GM19328 (cell line): ENCODE results near the gene MS4A7.
"Not testable (repeated sequence)": the region's sequence is repeated elsewhere in the genome, so short reads cannot be mapped to it uniquely, and the experiment has no call there.

ENCODE experiments used
- ATAC-seq: cut with Tn5 transposase; IDR thresholded peaks from one replicate; pipeline ENCODE4 v1.9.1; 2021; ENCODE audit warnings: mild to moderate bottlenecking, moderate library complexity; ENCODE audit not compliant: unreplicated experiment

Gene MS4A7

GRCh38 chr11:60378354-60378753 is at the start of gene MS4A7:
TSS of gene MS4A7 (plus strand) at chr11:60378532. CDS start at chr11:60383142, 4,610 bp downstream.
- peak; percentile 93 for ATAC-seq

DNA sequence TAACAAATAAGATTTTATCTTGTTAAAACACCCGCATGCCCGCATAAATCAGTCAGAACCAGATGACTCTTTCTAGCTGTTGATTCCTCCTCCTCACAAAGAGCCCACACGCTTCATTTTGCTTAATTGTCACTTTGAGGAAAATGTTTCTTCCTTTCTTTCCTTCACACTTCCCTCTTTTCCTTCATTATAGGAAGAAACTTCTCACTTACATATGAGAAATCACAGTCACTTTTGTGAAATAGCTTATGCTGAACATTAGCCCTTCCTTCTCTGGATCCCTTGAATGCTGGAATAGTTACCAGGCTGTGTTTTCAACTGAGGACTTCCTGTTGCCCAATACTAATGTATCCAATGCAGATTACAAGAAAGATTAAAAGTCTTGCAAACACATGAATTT is 45.5 kb upstream of the MS4A7 start:
- no peak for ATAC-seq

- no peak for ATAC-seq
Measured at GRCh38 chr11:60334005-60334620, 44.2 kb upstream of the MS4A7 start.

DNA sequence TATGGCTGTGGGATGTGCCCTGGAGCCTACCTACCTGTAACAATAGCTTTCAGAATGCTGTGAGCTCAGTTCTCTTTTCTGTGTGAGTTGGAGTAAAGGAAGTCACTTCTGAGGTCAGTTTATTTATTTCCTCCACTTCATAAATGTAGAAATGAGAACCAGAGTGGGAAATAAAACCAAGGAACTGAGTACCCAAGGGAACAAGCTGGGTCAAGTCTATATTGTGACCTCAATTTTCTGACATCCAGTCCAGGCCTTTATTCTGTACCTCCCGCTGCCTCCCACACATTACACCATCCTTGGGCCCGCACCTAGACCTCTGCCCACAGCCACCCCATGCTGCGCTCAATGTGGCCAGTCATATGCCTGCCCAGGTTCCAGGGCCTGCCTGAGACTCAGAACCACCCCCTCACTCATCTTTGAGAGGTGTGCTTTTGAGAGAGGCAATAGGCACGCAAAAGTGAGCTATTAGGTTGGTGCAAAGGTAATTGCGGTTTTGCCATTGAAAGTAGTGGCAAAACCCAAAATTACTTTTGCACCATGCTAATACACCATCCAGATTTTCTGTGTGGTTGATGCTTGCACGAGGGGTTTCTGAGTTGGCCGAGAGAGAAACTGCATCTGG is 41.5 kb upstream of the MS4A7 start:
- no peak for ATAC-seq

DNA sequence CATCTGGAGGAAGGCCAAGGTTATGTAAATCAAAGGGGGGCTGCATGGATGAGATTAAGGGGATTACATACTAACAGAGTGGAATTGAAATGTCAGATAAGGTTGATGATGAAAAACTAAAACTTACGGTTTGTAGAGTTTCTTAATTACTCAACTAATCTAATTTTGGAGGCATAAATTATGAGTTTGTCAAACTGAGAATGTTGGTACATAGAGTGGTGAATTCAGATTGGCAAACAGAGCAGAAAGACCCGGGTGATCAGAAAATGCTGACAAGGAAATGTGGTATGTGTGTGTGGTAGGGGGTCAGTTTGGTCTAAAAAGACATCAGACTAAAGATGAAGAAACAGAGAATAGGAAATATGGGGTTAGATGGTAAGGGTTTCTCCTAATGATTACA is 40.3 kb upstream of the MS4A7 start:
- no peak for ATAC-seq

DNA sequence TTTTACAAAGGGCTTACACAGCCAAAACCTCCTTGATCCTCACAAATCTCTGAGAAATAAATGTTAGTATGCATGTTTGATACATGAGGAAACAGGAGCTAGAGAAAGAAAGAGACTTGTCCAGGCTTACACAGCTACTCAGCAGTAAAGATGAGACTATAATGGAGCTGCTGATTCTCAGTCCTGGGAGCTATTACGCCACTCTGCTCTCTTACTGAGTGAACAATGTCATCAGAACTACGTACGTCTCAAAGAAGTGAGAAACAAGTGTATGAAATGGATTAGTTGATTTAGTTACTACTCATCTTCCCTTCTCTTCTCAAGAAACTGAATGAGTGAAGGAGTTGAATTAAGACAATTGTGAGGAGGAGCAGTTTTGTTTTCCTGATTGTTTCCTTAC is 39.0 kb upstream of the MS4A7 start:
- no peak for ATAC-seq

- ATAC-seq, result no peak
Measured at GRCh38 chr11:60343094-60343704, 35.1 kb upstream of the MS4A7 start.

- no peak for ATAC-seq
Measured at GRCh38 chr11:60344146-60344545, 34.2 kb upstream of the MS4A7 start.

DNA sequence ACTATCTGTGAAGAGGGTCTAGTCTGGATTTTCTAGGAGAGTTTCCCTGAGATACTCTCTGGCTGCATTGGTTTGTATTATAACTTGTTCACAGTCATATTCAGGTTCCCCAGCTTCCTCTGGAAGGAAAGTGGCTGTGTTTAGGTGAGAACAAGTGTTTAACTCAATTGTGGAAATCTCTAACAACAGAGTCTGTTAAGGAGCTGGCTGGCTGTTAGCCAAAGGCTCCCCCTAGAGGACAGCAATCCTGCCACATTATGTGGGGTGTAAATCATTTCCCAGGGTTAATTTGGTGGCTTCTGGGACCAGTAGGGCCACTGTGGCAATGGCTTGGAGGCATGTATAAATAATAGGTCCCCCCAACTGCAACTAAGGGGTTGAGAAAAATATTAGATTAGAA is 32.8 kb upstream of the MS4A7 start:
- no peak for ATAC-seq

- no peak for ATAC-seq
Measured at GRCh38 chr11:60347084-60347797, 31.1 kb upstream of the MS4A7 start.

DNA sequence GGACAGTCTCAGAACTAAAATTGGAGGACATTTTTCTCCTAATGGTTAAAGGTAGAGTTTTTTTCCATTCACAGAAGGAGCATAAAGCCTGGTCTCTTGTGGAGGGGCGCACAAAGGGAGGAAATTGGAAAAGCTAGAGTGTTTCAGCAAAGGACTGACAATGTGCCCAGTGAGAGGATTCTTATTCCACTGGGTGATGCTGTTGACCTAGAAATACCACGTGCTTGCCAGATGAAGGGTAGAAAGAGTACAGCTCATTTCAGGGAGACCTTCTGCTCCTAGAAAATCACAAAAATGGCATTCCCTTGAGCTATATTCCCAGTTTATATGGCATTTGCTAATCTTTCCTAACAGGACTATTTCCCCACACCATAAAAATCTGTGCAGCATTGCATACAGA is 30.2 kb upstream of the MS4A7 start:
- ATAC-seq, result no peak

DNA sequence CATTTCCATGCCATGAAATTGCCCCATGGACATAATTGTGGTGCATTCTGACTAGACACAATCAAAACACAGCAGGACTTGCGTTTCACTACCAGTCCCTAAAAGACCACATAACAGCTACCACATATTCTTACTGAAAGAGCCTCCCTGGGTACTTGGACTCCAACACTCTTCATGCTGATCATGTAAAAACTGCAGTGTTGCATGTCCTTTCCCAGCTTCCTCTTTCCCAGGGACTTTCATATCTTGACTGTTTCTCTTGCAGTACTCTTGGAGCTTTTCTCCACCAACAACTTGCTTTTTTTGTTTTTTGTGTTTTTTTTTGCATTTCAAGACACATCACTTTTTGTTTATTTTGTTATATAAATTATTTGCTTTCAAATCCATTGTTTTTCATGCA is 28.3 kb upstream of the MS4A7 start:
- no peak for ATAC-seq

- no peak for ATAC-seq
Measured at GRCh38 chr11:60357771-60358170, 20.6 kb upstream of the MS4A7 start.

GRCh38 chr11:60360621-60361020 is 17.7 kb upstream of the MS4A7 start:
- ATAC-seq, result no peak

DNA sequence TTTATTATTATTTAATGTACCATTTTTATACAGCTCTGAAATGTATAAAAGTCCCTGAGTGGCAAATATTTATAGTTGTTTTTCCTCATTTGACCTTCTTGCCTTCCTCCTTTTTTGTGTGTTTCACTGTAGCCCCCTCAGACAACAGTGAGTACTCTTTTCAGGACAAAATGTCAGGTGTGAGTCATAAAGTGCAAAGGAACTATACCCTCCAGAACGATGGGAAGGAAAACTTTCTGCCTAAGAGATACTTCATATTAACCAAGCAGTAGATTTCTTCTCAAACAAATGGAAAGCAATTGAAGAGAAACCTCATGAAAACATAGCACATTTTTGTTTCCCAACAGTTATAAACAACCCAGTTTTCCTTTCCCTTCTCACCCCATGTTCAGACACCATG is 16.1 kb upstream of the MS4A7 start:
- no peak for ATAC-seq

DNA sequence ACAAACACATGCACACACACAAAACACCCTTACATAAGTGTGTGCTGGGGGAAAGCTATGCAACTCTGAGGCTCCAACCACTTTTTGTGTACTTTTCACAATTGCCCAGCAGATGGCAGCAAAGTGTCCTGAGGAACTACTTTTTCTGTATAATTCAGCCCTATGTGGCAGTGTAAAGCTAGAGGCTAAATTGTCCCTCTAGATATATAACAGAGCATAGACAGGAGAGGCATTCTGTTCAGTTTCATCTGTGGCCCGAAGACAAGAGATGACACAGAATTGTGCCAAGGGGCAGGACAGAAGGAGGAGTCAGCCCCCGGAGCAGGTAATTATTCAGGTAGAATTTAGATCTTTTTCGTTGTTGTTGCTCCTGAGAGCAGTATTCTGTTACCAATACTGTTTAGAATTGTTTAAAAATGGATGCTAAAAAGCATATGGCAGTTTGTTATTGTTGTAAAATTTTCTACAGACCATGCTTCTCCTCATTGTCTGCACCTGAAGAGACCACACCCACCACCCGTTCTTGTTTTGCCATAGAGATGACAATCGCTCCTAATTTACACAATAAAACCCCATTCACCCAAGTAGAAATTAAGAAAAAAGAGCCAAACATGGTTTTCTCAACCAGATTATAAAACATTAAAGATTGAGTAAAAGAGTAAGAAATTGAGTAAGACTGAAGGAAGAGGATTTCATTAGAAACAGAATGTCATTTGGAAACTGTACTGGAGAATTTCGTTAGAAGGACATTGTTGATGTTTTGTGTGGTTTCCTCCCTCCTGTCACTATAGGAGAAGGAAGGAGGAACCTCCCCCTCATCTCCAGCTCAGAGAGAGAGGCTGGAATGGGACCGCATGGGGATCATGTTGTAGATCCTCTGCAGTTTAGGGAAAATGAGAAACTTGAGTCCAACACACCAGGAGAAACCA is 14.5 kb upstream of the MS4A7 start:
- ATAC-seq, result peak; percentile 53

DNA sequence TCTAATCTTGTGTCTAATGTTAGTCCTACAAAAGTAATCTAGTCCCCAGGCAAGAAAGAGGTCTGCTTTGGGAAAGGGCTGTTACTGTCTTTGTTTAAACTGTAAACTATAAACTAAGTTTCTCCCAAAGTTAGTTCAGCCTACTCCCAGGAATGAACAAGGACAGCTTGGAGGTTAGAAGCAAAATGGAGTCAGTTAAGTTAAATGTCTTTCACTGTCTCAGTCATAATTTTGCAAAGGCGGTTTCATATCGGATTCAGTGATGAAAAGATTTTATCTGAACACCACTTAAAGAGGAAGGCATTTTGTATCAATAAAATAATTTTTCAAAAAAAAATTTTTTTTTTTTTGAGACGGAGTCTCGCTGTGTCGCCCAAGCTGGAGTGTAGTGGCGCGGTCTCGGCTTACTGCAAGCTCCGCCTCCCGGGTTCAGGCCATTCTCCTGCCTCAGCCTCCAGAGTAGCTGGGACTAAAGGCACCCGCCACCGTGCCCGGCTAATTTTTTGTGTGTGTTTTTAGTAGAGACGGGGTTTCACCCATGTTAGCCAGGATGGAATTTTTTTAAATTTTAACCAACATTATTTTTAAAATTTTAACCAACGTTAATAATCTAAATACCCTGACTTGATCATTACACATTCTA is 11.9 kb upstream of the MS4A7 start:
- ATAC-seq, result not testable (repeated sequence)

GRCh38 chr11:60367009-60367408 is 11.3 kb upstream of the MS4A7 start:
- ATAC-seq, result peak; percentile 70

- ATAC-seq, result no peak
Measured at GRCh38 chr11:60367896-60368295, 10.4 kb upstream of the MS4A7 start.

- no peak for ATAC-seq
Measured at GRCh38 chr11:60370252-60370810, 8.0 kb upstream of the MS4A7 start.
